Ishikawa (cell line): ENCODE results near the gene PIGC.

Experiments
- RAD21 ChIP-seq: IDR thresholded peaks from 2 replicates; pipeline ENCODE4 v1.6.1; 2012; ENCODE audit warnings: low read depth
- TF ChIP-seq, protein P1 (sequence below): IDR thresholded peaks from 2 replicates; pipeline ENCODE4 v1.6.1; 2012; ENCODE audit warnings: low read depth, mild to moderate bottlenecking

DNA sequence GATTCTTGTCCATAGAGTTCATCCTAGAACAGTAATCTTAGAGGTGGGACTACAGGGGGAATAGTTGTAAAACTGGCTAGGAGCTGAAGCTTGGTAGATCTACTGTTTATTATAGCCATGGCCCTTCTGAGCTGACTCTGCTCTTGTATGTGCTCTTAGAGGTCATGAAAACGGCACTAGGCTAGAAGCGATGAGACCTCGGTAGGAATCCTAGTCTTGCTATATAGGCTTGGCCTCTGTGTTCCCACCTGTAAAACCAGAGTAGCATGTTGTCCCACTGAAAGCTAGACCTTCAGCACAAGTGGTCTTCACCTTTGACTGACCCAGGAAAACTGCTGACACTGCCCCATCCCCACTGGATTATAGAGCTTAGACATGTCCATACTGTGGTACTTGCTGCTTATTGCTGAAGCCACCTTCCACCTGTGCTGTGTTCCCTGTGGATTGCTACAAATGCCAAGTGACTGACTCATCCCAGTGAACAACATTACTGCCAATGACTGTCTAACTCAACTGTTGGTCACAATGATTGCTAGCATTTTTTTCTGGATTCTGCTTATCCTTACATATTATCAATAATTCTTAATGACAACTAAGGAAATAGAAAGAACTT is 23.0 kb upstream of the PIGC start:
- no peak for TF ChIP-seq RAD21
- TF ChIP-seq, protein P1, sequence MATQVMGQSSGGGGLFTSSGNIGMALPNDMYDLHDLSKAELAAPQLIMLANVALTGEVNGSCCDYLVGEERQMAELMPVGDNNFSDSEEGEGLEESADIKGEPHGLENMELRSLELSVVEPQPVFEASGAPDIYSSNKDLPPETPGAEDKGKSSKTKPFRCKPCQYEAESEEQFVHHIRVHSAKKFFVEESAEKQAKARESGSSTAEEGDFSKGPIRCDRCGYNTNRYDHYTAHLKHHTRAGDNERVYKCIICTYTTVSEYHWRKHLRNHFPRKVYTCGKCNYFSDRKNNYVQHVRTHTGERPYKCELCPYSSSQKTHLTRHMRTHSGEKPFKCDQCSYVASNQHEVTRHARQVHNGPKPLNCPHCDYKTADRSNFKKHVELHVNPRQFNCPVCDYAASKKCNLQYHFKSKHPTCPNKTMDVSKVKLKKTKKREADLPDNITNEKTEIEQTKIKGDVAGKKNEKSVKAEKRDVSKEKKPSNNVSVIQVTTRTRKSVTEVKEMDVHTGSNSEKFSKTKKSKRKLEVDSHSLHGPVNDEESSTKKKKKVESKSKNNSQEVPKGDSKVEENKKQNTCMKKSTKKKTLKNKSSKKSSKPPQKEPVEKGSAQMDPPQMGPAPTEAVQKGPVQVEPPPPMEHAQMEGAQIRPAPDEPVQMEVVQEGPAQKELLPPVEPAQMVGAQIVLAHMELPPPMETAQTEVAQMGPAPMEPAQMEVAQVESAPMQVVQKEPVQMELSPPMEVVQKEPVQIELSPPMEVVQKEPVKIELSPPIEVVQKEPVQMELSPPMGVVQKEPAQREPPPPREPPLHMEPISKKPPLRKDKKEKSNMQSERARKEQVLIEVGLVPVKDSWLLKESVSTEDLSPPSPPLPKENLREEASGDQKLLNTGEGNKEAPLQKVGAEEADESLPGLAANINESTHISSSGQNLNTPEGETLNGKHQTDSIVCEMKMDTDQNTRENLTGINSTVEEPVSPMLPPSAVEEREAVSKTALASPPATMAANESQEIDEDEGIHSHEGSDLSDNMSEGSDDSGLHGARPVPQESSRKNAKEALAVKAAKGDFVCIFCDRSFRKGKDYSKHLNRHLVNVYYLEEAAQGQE = no peak
